GM18907 (cell line): ENCODE data around the gene CNOT1.

Experiments
- ATAC-seq: cut with Tn5 transposase; IDR thresholded peaks from one replicate; pipeline ENCODE4 v1.9.1; 2021; ENCODE audit warnings: mild to moderate bottlenecking, moderate library complexity; ENCODE audit not compliant: unreplicated experiment

Gene CNOT1

DNA sequence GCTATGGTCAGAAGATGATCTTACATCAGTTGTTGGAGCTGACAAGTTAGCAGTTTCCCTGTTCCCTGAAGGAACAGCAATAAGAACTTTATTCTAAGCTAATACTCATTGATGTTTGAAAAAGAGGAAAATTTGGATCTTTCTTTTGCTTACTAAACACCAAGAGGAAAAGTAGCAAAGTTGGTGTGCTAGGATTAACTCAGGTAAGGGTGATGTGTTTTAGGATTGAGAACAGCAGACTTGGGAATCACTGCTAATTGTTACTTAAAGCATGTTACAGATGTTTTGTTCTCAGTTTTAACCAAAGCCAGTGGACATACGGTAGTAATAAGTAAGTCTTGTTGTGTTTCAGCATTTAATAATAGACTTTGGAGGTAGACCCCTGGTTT is 110.7 kb downstream of the CNOT1 start:
- ATAC-seq, result no peak

DNA sequence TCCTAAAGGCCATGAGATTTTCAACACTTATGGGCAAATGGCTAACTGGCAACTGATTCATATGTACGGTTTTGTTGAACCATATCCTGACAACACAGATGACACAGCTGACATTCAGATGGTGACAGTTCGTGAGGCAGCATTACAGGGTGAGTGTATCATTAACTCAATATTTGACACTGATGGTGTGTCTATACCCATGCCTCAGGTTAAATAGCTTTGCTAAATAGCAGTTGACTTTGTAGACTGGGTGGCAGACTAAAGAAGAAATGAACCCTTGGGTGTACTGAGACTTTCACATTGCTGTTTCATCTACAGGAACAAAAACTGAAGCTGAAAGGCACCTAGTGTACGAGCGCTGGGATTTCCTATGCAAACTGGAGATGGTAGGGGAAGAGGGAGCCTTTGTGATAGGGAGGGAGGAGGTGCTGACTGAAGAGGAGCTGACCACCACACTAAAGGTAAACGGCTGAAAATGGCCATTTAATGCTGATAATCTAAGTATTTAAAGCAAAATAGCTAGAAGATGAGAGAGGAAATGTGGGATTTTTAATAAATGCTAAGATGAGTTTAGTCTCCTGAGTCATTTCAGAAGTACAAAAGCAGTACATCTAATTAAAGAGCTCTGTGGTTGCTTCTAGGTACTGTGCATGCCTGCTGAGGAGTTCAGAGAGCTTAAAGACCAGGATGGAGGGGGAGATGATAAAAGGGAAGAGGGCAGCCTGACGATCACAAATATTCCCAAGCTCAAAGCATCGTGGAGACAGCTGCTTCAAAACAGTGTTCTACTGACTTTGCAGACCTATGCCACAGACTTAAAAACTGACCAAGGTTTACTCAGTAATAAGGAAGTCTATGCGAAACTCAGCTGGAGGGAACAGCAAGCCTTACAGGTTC is 111.3 kb downstream of the CNOT1 start:
- ATAC-seq, result peak; percentile 45

DNA sequence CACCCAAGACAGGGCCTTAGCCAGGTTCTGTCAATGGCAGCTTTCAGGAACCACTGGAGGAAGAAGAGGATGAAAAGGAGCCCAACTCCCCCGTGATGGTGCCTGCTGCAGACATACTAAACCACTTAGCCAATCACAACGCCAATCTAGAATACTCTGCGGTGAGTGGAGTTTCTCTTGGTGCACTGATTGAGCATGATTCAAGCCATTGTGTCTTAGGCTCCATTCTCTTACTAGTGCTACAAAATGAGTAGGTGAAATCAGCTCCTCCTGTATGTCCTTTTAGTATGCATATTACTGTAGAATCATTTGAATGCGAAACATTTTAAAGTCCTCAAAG is 112.9 kb downstream of the CNOT1 start:
- no peak for ATAC-seq

DNA sequence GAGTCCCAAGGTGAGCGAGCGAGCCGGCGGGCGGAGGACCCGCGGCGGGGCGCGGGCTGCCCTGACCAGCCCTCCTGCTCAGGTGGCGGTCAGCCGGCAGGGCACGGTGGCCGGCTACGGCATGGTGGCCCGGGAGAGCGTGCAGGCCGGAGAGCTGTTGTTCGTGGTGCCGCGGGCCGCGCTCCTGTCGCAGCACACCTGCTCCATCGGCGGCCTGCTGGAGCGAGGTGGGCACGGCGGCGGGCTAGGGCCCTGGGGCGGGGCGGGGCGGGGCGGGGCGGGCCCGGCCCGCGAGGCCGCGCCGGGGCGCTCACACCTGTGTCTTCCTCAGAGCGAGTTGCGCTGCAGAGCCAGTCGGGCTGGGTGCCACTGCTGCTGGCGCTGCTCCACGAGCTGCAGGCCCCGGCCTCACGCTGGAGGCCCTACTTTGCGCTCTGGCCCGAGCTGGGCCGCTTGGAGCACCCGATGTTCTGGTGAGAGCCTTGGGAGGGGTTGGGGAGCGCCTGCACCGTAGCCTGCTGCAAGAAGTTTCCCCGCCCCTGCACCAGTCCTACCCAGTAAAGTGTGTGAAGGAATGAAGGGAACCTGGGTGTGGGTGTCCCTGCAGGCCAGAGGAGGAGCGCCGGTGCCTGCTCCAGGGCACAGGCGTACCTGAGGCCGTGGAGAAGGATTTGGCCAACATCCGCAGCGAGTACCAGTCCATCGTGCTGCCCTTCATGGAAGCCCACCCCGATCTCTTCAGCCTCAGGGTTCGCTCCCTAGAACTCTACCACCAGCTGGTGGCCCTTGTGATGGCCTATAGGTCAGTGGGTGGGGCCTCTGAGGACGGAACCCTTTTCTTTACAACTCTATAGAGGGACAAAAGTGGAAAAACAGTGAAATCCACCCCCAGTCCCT is 113.5 kb downstream of the CNOT1 start:
- peak; percentile 44 for ATAC-seq

DNA sequence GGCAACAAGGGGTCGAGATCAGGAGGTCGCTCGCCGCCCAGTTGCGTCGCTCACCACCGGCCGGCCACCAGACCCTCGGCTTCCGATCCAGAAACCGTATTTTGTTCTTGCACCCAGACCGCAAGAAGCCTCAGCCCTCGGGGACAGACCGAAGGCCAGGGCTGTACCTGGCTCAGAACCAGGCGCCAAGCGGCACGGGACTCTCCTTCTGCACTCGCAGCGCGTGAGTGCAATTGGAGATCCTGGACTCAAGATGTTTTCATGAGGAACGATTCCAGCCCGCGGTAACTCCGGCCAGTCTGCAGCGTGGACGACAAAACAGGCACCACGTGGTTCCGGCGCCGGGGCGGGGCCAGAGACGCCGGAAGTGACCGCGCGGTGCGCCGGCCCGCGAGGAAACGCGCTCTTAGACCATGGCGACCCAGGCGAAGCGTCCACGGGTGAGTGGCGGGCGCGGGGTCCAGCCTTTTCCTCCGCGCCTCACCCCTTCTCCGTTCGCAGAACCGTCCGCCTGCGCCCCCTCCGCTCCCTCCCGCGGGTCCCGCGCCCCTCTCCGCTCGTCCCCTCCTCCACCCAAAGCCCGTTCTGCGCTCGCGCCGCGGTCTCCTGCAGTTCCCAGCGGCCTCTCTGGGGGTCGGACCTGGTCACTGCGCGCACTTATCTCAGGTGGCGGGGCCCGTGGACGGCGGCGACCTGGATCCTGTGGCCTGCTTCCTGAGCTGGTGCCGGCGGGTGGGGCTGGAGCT is 114.3 kb downstream of the CNOT1 start, which contains the start of gene SETD6:
Gene SETD6, plus strand, starts transcription at position 393 of the 746 bp plus-strand sequence. Its CDS starts 21 bp downstream, at position 414.
- peak; percentile 82 for ATAC-seq

DNA sequence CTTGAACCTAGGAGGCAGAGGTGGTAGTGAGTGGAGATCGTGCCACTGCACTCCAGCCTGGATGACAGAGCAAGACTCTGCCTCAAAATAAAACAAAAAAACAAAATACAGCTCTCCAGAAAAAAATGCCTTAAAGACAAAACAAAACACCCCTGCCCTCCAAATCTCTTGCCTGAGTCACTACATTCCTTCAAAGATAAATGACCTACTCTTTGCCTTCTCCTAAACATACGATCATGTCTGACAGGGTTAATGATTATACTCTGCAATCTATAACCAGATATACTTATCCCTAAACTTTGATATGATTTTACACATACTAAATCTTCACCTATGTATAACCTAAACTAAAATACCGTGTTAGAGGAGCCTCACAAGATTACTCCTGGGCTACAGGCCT is 115.8 kb downstream of the CNOT1 start:
- ATAC-seq, result no peak

DNA sequence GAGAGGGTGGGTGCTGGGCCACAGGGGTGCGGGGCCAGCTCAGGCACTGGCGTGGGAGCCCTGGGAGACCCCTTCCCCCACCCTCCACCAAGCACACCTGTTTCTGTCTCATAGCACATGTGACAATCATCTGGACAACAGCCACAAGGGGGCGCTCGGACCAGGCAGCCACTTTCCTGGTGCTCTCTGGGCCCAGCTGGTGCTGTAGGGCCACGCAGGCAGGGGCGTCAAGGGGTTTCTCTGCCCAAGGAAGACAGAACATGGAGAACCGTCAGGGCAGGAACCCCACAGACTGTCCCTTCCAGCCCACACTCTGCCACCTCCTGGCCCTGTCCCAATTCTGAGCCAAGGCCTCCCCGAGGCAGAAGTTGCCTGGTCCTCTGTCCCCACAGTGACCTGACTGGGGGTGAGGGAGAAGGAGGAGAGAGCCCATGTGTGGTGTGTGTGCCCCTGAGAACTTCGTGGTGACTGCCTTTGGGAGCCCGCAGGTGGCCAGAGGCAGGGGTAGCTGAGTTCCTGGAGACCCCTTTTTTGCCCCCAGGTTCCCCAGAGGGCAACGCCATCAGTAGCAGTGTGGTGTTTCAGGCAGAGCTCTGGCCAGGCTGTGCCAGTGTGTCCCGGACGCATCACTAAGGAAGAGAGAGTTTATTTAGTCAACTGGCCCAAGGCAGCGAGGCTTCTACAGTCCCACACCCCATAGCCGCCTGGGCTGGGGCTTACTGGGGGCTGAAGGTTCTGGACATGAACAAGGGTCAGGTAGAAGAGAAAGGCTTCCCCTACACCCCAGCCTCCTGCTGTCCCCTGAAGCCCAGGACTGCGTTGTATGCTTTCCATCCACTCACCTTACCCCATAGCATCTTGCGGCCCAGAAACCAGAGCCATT is 117.5 kb downstream of the CNOT1 start:
- ATAC-seq, result peak; percentile 38

DNA sequence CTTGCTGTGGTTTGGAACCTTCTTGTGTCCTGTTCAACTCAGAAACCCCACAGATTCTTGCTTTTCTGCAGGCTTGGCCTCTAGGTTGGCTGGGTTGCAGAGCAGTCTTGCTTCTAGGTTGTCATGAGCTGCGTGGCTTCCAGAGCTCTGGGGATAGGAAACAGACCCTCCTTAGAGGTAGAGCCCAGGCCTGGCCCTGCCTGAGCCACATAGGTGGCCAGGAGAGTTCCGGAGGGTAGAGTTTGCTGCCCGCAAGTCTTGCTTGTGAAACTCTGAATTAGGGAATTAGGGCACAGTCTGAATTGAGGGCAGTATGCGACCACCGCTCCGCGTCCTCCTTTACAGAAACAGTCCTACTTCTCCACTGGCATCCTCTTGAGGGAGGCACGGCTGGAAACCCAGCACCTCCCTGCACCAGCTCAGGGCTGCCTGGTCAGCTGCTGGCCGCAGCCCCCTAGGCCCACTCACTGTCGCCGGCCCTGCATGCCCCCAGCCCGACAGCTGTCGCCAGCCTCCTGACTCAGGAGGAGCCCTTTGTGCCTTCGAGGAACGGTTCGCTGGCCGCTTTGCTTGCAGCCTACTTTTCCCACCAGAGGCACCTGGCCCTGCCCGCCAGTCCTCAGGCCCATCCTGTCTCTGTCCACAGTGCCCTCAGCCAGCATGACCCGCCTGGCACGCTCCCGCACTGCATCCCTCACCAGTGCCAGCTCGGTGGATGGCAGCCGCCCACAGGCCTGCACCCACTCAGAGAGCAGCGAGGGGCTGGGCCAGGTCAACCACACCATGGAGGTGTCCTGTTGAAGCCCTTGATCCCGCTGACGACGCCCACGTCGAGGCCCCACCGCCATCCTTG is 118.6 kb downstream of the CNOT1 start:
- ATAC-seq, result no peak

DNA sequence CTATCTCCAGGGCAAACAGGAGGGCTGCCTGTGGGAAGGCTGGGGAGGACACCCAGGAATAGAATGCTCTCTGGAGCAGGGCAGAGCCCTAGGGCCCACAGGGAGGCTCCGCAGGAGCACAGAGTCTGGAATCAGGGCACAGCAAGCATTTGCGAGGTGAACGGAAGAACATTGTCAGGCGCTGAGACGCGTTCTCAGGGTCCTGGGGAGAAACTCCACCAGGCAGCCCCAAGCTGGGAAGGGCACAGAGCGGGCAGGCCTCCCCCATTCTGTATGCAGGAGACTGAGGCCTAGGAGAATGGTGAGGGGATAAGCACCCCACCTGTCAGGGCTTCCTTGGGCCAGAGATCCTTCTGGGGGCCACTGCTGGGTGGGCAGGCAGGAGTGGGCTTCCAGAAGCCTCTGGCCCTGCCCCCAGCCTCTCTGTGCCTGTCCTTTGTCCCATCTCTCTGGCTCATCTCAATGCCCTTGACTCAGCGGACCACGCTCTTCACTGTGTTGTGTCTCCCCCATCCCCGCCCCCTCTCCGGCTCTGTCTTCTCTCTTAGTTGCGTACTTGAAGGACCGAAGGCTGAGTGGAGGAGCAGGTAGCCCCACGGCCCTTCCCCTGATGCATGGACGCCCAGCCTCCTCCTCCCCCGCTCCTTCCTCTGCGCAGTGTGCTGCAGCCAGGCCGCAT is 119.4 kb downstream of the CNOT1 start:
- no peak for ATAC-seq

DNA sequence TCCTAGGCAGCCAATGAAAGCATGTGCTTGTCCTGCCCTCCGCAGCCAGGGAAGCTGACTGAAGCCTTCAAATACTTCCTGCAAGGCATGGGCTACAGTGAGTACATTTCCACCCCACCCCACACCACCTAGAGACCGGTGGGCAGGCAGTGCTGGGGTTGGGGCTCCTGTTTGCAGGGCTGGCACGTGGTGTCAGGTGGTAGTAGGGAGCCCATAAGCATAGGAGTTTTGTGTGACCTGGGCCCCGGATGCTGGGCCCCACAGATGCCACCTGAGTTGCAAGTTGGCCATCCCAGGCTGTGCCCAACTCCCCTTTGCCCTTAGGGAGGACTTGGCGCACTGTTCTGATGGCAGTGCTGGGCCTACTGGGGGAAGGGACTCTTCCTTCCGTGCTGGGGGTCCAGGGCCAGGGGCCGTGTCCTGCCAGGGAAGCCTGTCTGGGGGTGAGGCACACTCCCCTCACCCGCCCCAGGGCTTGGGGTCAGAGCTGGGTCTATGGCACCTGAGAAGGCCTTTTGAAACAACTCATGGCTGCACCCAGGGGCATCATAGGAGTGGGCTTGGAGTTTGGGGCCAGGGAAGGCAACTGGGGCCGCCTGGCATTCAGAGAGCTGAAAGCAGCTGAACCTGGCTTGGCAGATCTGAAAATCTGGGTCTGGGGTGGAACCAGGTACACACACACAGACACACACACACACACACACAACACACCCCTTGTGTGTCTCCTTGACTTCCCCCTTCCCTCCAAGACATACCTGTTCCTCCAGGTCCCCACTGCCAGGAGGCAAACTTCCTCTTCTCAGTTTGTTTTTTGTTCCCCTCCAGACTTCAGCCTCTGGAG is 120.2 kb downstream of the CNOT1 start:
- no peak for ATAC-seq

DNA sequence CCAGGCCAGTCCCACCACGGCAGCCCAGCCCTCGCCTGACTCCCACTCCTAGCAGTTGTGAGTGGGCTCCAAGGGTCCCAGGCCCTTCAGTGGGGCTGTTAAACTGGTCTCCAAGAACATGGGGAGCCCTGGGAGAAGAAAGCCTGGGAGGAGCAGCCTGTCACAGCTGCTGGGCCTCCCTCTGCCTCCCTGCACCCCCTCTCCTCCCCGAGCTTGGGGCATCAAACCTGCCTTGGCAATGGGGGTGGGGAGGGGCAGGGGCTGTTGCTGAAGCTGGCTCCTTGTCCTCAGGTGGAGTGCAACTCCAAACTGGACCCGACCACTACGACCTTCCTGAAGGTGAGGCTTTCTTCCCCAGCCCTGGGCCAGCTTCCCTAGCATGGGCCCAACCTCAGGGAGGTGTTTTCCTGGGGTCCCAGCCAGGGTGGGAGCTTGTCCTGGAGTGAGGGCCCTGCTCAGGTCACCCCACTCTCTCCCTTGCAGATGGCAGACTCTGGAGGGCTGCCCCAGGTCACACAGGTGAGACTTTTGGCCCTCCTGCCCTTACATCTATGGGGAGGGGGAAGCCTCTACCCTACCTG is 120.9 kb downstream of the CNOT1 start:
- no peak for ATAC-seq

DNA sequence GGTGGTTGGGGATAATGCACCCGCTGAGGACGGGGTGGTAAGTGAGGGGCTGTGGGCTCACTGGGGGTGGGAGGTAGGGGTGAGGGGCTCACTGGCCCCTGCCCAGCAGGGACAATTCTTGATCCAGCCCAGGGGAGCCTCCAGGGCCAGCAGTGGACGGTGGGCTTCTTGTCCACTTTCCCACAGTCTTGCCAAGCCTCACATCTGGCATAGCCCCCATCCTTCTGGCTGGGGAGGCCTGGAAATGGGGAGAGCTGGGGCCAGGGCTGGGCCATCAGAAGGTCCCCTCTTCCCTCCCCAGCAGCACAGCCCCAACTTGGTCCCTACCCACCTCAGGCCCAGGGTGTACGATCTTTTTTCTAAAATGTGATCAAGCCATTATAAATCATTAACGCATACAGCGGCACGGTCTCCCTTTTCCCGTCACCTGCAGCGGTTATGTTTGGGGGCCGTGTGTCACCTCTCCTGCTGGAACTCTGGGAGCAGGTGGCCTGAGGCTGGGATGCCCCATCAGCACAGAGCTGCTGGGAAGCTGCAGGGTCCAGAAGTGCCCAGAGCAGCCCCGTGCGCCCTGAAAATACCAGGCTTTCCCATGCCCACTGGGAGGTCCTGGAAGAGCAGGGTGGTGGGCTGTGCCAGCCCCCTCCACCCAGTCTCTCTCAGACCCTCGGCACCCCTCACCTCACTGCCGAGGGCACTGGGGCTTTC is 121.5 kb downstream of the CNOT1 start:
- no peak for ATAC-seq

DNA sequence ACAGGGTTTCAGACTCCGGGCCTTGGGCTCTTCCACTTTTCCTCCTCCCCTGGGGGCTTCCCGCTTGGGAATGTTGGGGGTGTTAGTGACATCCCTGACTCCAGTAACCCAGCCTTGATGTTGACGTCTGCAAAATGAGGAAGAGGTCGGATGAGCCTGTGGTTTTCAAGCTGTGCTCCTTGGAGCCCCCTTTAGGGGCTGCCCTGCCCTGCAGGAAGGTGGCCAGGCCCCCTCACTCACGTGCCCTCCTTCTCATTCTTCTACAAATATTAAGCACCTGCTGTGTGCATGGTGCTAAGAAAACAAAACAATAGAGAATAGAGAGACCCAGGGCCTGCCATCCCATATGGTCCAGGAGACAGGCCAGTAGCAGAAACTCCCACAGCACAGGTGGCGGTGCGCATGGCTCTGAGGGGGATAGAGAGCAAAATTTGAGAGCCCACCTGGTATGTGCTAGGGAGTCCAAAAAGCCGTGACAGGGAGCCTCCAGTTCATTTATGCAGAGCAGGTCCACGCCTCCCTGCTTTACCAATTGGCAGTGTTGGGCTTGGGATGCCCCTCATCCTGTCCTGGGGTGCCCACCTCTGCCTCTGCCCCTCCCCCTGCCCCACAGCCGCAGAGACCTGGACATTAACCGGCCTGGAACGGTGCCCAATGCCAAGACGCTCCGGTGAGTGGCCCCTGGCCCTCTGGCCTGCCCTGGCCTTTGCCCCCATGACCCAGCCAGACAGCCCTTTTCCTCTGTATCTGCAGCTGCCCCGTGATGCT is 122.2 kb downstream of the CNOT1 start:
- ATAC-seq, result no peak

DNA sequence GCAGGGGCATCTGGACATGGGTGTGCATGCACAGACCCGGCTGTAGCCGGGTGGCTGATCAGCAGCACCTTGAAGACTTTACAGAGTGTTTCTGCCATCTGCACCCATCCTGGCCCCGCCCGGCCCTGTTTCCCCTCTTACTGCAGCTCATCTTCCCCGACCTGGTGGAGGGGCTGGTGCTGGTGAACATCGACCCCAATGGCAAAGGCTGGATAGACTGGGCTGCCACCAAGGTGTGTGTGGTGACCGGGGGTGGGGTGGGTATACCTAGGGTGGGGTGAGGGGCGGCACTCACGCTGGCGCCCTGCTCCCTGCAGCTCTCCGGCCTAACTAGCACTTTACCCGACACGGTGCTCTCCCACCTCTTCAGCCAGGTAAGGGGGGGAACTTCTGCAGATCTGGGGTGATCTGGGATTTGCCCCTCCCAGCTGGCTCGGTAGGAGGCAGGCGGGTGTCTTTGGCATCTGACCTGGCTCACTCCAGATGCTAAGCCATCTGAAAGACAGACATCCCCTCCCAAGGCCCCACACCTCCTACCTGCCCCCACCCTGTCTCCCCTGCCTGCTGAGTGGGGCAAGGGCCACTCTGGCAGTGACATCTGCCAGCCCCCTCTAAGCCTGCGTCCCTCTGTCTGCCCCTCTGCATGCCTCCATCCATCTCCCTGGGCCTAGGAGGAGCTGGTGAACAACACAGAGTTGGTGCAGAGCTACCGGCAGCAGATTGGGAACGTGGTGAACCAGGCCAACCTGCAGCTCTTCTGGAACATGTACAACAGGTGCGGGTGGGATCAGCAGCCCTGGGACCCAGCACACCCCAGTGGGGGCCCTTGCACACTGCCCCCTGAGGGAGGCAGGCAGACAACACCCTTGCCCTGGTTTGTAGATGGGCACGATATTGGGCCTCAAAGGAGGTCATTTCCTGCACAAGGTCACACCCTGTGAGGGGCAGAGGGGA is 123.1 kb downstream of the CNOT1 start:
- ATAC-seq, result no peak
